Measurements from ENCODE around the gene RAB44.
A peak's percentile ranks its signal among the peaks of the same experiment; 100 is the strongest.

RAB44 gene

DNA sequence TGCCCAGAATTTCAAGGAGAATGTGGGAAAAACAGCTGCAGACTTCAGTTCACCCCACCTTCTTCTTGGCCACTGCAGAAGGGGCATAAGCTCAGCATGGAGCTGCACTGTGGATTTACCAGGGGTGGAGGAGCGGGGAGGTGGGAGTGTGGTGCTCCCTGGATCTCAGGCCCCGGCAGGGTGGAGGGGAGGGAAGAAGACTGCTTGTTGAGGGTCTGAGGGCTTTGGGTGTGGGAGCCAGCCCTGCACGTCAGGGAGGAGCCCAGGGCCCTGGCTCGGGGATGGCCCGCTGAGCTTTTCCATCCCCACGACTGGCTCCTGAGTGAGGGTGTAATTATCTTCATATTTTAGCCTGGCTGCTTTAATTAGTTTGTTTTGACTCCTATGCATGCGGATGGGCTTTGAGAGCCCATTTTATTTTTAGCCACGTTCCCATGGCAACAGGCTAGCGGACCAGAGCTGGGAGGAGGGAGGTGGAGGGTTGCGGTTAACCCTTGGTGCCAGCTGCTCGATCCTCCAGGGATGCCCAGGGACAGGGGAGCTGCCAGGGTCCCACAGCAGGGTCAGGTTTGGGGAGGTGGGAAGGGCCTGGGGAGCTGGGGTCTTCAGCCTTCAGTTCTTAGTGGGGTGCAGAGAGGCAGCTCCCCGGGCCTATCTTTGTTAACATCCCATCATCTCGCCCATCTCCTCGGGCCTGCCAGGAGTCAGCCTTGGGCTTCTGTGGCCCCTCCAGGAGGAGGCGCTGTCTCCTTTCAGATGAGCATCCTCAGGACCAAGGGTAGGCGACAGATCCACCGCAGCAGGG, 68.2 kb downstream of the RAB44 start:
- peak; percentile 89 for DNase-seq (ENCODE audit: low read depth)
- H3K4me3 ChIP-seq (replicated peaks; ENCODE audit: low read depth, low read length) = no peak overlapping the region
- TF ChIP-seq, protein P1, sequence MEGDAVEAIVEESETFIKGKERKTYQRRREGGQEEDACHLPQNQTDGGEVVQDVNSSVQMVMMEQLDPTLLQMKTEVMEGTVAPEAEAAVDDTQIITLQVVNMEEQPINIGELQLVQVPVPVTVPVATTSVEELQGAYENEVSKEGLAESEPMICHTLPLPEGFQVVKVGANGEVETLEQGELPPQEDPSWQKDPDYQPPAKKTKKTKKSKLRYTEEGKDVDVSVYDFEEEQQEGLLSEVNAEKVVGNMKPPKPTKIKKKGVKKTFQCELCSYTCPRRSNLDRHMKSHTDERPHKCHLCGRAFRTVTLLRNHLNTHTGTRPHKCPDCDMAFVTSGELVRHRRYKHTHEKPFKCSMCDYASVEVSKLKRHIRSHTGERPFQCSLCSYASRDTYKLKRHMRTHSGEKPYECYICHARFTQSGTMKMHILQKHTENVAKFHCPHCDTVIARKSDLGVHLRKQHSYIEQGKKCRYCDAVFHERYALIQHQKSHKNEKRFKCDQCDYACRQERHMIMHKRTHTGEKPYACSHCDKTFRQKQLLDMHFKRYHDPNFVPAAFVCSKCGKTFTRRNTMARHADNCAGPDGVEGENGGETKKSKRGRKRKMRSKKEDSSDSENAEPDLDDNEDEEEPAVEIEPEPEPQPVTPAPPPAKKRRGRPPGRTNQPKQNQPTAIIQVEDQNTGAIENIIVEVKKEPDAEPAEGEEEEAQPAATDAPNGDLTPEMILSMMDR (IDR thresholded peaks at IDR 0.05; ENCODE audit: low read length, missing control alignments) = peak; percentile 97

DNA sequence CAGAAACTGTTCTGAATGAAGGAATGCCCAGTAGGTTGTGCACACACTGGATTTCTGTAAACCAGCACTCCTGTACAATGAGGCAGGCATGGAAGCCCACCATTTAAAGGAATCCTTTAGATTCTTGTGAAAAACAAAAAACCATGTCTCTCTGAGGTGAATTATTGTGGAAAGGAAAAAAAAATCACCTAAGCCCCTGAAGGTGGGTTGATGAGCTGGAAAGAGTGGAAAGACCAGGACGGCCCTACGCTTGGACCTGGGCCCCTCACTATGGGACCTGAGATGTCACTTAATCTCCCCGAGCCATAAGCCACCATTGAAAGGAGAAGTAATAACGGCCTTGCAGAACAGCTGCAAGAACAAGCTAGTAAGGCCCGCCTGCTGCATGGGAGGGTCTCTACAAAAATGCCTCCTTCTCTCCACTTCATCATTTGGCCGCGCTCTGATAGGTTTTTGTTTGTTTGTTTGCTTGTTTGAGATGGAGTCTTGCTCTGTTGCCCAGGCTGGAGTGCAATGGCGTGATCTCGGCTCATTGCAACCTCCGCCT, 68.8 kb downstream of the RAB44 start:
- H3K4me3 ChIP-seq (replicated peaks; ENCODE audit: low read depth, low read length) = no peak overlapping the region
- DNase-seq (ENCODE audit: low read depth) = no peak
- TF ChIP-seq, protein P1 (IDR thresholded peaks at IDR 0.05; ENCODE audit: low read length, missing control alignments) = no peak

DNA sequence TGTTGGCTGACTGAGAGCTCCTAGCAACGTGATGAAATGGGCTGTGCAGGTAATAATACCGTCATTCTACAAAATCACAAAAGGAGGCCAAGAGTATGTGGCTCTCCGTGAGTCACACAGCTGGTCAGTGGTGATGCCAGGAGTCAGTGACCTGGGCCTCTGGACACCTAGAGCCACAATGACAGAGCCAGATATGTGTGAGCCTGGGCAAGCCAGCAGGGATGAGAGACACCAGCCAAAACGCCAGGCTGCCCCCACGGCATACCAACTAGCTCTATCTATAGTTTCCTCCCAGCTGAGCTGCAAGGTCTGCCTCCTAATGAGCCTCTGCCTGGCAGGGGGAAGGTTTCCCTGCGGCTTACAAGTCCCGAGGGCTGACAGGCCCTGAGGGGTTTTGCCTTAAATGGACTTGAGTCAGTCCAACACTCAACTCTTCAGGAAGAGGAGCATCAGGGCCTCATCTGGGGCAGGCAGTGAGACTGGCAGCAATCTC, 71.6 kb downstream of the RAB44 start:
- H3K4me3 ChIP-seq (replicated peaks; ENCODE audit: low read depth, low read length) = no peak overlapping the region
- DNase-seq (ENCODE audit: low read depth) = no peak
- TF ChIP-seq, protein P1 (IDR thresholded peaks at IDR 0.05; ENCODE audit: low read length, missing control alignments) = no peak

DNA sequence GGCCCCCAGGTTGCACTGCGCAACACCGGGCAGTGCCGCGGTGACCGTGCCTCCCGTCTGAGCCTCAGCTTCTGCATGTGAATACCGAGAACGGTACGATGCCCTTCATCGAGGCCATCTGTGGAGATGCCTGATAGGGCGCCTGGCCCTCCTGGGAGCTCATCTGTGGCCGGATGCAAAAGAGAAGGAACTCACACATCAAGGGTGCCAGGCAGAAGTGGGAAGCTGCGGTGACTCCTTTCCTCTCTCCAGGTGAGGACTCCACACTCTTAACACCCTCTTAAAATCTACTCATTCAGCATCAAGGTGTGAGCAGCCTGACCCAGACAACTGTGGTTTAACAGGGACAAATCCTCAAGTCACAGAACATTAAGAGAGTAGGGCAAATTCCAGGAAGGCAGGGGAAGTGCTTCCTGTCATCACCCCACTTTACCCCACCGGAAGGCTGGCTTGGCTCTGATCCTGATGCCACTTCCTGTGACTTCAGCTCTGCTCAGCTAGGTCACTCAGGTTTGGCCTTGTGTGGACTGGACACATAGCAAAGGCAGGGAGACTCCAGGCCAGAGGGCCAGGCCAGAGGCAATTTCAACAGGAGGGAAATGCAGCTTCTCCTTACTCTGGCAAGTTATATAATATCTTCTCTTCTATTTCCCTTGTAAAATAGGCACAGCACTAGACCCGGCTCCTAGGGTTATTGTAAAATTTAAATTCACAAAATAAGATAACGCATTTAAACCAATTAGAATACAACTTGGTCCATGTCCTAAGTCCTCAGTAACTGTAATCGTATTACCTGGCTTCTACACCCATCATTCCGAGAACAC, 72.3 kb downstream of the RAB44 start:
- no peak overlapping the region for H3K4me3 ChIP-seq (replicated peaks; ENCODE audit: low read depth, low read length)
- DNase-seq (ENCODE audit: low read depth) = peak; percentile 38
- TF ChIP-seq, protein P1 (IDR thresholded peaks at IDR 0.05; ENCODE audit: low read length, missing control alignments) = no peak

- H3K4me3 ChIP-seq (replicated peaks; ENCODE audit: low read depth, low read length) = no peak overlapping the region
- TF ChIP-seq, protein P1 (IDR thresholded peaks at IDR 0.05; ENCODE audit: low read length, missing control alignments) = no peak
- DNase-seq (ENCODE audit: low read depth) = no peak
Observed at GRCh38 chr6:36771145-36771544, 73.5 kb downstream of the RAB44 start.

DNA sequence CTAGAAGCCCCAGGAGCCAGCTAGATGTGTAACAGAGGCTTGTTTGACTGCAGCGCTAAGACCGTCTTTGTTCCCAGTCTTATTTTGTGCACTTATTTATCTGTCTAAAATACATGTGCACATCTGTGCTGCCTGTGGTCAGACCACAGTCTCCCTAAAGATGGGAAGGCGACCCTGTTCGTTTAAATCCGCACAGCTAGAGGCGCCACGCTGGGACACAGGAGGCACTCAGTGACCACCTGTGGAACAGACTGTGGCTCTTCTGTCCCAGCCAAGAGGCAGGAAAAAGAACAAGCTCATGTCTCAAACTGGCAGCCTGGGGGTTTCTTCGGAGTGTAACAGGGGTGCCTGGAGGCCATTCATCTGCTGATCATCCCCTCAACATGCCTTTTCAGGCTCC, 74.8 kb downstream of the RAB44 start:
- TF ChIP-seq, protein P1 (IDR thresholded peaks at IDR 0.05; ENCODE audit: low read length, missing control alignments) = no peak
- DNase-seq (ENCODE audit: low read depth) = no peak
- no peak overlapping the region for H3K4me3 ChIP-seq (replicated peaks; ENCODE audit: low read depth, low read length)
